Measurements from ENCODE around the gene ADGRL3.
"Not testable (repeated sequence)": the region's sequence is repeated elsewhere in the genome, so short reads cannot be mapped to it uniquely, and the experiment has no call there.

ADGRL3 gene

GRCh38 chr4:61828960-61829359, 628.8 kb downstream of the ADGRL3 start:
- Histone ChIP-seq H3K4me3 (no peak overlapping the region), H3K4me2 (no peak overlapping the region), H3K27me3 (no peaks in the 10 kb centered on the region), H3K4me1 (no peaks in the 10 kb centered on the region), H3K9me3 (no peaks in the 10 kb centered on the region), H3K36me3 (no peaks in the 10 kb centered on the region), H3K27ac (no peak overlapping the region), H3K9ac (no peak overlapping the region), H4K20me1 (no peaks in the 10 kb centered on the region)
- TF ChIP-seq Cebpa-rat (IDR thresholded peaks at IDR 0.05), result no peak

- Histone ChIP-seq H3K27ac (no peak overlapping the region), H4K20me1 (no peaks in the 10 kb centered on the region), H3K9me3 (no peaks in the 10 kb centered on the region), H3K4me2 (no peak overlapping the region), H3K4me3 (no peak overlapping the region), H3K4me1 (no peaks in the 10 kb centered on the region), H3K36me3 (no peaks in the 10 kb centered on the region), H3K9ac (no peak overlapping the region), H3K27me3 (no peaks in the 10 kb centered on the region)
- no peak for TF ChIP-seq Cebpa-rat (IDR thresholded peaks at IDR 0.05)
Measured at GRCh38 chr4:61831987-61832386, 631.9 kb downstream of the ADGRL3 start.

- no peaks in the 10 kb centered on the region for H3K4me1 ChIP-seq
- no peaks in the 10 kb centered on the region for H4K20me1 ChIP-seq
- H3K4me3 ChIP-seq, result no peak overlapping the region
- no peak overlapping the region for H3K27ac ChIP-seq
- no peaks in the 10 kb centered on the region for H3K9me3 ChIP-seq
- H3K4me2 ChIP-seq, result no peak overlapping the region
- H3K27me3 ChIP-seq, result no peaks in the 10 kb centered on the region
- no peak for TF ChIP-seq Cebpa-rat (IDR thresholded peaks at IDR 0.05)
- no peaks in the 10 kb centered on the region for H3K36me3 ChIP-seq
- no peak overlapping the region for H3K9ac ChIP-seq
Measured at GRCh38 chr4:61837395-61837794, 637.3 kb downstream of the ADGRL3 start.

GRCh38 chr4:61838072-61838471, 637.9 kb downstream of the ADGRL3 start:
- Histone ChIP-seq H3K4me2 (no peak overlapping the region), H3K9me3 (no peaks in the 10 kb centered on the region), H3K9ac (no peak overlapping the region), H3K4me1 (no peaks in the 10 kb centered on the region), H4K20me1 (no peaks in the 10 kb centered on the region), H3K36me3 (no peaks in the 10 kb centered on the region), H3K4me3 (no peak overlapping the region), H3K27ac (no peak overlapping the region), H3K27me3 (no peaks in the 10 kb centered on the region)
- no peak for TF ChIP-seq Cebpa-rat (IDR thresholded peaks at IDR 0.05)

- Histone ChIP-seq H3K4me2 (no peak overlapping the region), H3K4me3 (no peak overlapping the region)
Measured at GRCh38 chr4:61841714-61842113, 641.6 kb downstream of the ADGRL3 start.

GRCh38 chr4:61851126-61851525, 651.0 kb downstream of the ADGRL3 start:
- H3K4me3 ChIP-seq, result no peak overlapping the region
- H3K9me3 ChIP-seq, result no peaks in the 10 kb centered on the region
- no peaks in the 10 kb centered on the region for H3K36me3 ChIP-seq
- H3K4me1 ChIP-seq, result no peaks in the 10 kb centered on the region
- no peak overlapping the region for H3K27ac ChIP-seq
- no peak for TF ChIP-seq Cebpa-rat (IDR thresholded peaks at IDR 0.05)
- H4K20me1 ChIP-seq, result no peaks in the 10 kb centered on the region
- H3K27me3 ChIP-seq, result no peaks in the 10 kb centered on the region
- H3K4me2 ChIP-seq, result no peak overlapping the region
- H3K9ac ChIP-seq, result no peak overlapping the region

More at GRCh38 chr4:61841714-61842113, 641.6 kb downstream of the ADGRL3 start:
- no peak overlapping the region for H3K27ac ChIP-seq
- no peak for TF ChIP-seq Cebpa-rat (IDR thresholded peaks at IDR 0.05)
- no peaks in the 10 kb centered on the region for H3K9me3 ChIP-seq
- H4K20me1 ChIP-seq, result no peaks in the 10 kb centered on the region
- no peaks in the 10 kb centered on the region for H3K27me3 ChIP-seq
- no peak overlapping the region for H3K9ac ChIP-seq
- no peaks in the 10 kb centered on the region for H3K36me3 ChIP-seq
- no peaks in the 10 kb centered on the region for H3K4me1 ChIP-seq

GRCh38 chr4:61852105-61852504, 652.0 kb downstream of the ADGRL3 start:
- H3K4me3 ChIP-seq, H3K4me2 ChIP-seq, H3K9me3 ChIP-seq, H3K9ac ChIP-seq, H4K20me1 ChIP-seq, H3K4me1 ChIP-seq, H3K27ac ChIP-seq, H3K27me3 ChIP-seq, H3K36me3 ChIP-seq: not testable (repeated sequence)

- Histone ChIP-seq H3K4me2 (no peak overlapping the region), H3K9ac (no peak overlapping the region), H3K27me3 (no peaks in the 10 kb centered on the region), H4K20me1 (no peaks in the 10 kb centered on the region), H3K36me3 (no peaks in the 10 kb centered on the region), H3K9me3 (no peaks in the 10 kb centered on the region), H3K27ac (no peak overlapping the region), H3K4me3 (no peak overlapping the region), H3K4me1 (no peaks in the 10 kb centered on the region)
- no peak for TF ChIP-seq Cebpa-rat (IDR thresholded peaks at IDR 0.05)
Measured at GRCh38 chr4:61853041-61853440, 652.9 kb downstream of the ADGRL3 start.

- H3K27ac ChIP-seq, result no peak overlapping the region
- H4K20me1 ChIP-seq, result no peaks in the 10 kb centered on the region
- no peak overlapping the region for H3K9ac ChIP-seq
- no peaks in the 10 kb centered on the region for H3K36me3 ChIP-seq
- no peaks in the 10 kb centered on the region for H3K9me3 ChIP-seq
- no peak overlapping the region for H3K4me2 ChIP-seq
- TF ChIP-seq Cebpa-rat (IDR thresholded peaks at IDR 0.05), result no peak
- H3K4me3 ChIP-seq, result no peak overlapping the region
- H3K27me3 ChIP-seq, result no peaks in the 10 kb centered on the region
- H3K4me1 ChIP-seq, result no peaks in the 10 kb centered on the region
Measured at GRCh38 chr4:61860376-61860775, 660.2 kb downstream of the ADGRL3 start.

- no peak overlapping the region for H3K4me3 ChIP-seq
- H3K9ac ChIP-seq, result no peak overlapping the region
- H3K9me3 ChIP-seq, result 0 out of 2 replicates have a peak, but pooled peaks cover 3% of the 10 kb centered on the region
- no peaks in the 10 kb centered on the region for H3K36me3 ChIP-seq
- H3K4me1 ChIP-seq, result no peaks in the 10 kb centered on the region
- no peak for TF ChIP-seq Cebpa-rat (IDR thresholded peaks at IDR 0.05)
- H3K27ac ChIP-seq, result no peak overlapping the region
- H3K4me2 ChIP-seq, result no peak overlapping the region
- no peaks in the 10 kb centered on the region for H3K27me3 ChIP-seq
- H4K20me1 ChIP-seq, result no peaks in the 10 kb centered on the region
Measured at GRCh38 chr4:61864286-61864685, 664.2 kb downstream of the ADGRL3 start.

GRCh38 chr4:61866378-61867030, 666.4 kb downstream of the ADGRL3 start:
- Histone ChIP-seq H3K4me2 (no peak overlapping the region), H3K27ac (no peak overlapping the region), H3K4me1 (no peaks in the 10 kb centered on the region), H3K4me3 (no peak overlapping the region), H4K20me1 (no peaks in the 10 kb centered on the region), H3K9me3 (0 out of 2 replicates have a peak, but pooled peaks cover 3% of the 10 kb centered on the region), H3K27me3 (no peaks in the 10 kb centered on the region), H3K9ac (no peak overlapping the region), H3K36me3 (no peaks in the 10 kb centered on the region)
- no peak for TF ChIP-seq Cebpa-rat (IDR thresholded peaks at IDR 0.05)

Data from BLaER1 (cell line).